HepG2 (cell line): ENCODE measurements around the gene CCDC157. TPM values are rescaled to one million over a fixed set of nuclear protein-coding genes. Genes with fewer than 3 reads are reported as not detected.

Source experiments
- ATAC-seq: fragments of 200-7000 bp; cut with Tn5 transposase; 3 replicates; pipeline ENCODE4 v1.9.1; 2020; ENCODE audit warnings: mild to moderate bottlenecking, moderate library complexity
- BruUV-seq: library from RNA; stranded (reverse); fragments of 400-500 nt; replicated peaks from 2 replicates; lab custom pipeline; 2021; lab: Mats Ljungman, UMichigan
- CTCF ChIA-PET: fragments of 300-600 bp; formaldehyde crosslinking; extraction: SDS; loops from one replicate; lab custom pipeline; 2021; ENCODE audit warnings: low total read pairs, inconsistent platforms, low intra/inter-chr PET ratio; lab: Yijun Ruan, JAX
- POLR2A ChIA-PET: fragments of 350-600 bp; sonication (Branson Sonifier 250); formaldehyde crosslinking; loops from one replicate; lab custom pipeline; 2020; ENCODE audit warnings: antibody characterized with exemption, inconsistent platforms; lab: Yijun Ruan, JAX
- DNase-seq: peaks from one replicate; pipeline ENCODE4 v3.0.0-alpha.2; 2015; ENCODE audit warnings: low spot score
- FAIRE-seq: peaks from 3 replicates; lab custom pipeline; 2011; peaks lifted over from hg19 to GRCh38; lab: Jason Lieb, UNC
- H2AFZ ChIP-seq: one replicate; pipeline ENCODE4 v1.6.1; 2011; ENCODE audit warnings: low read length, inconsistent platforms
- H3K27ac ChIP-seq: fragments of 300-600 bp; 3 replicates; pipeline ENCODE4 v1.8.0; 2011; ENCODE audit warnings: mixed run types, mild to moderate bottlenecking, mixed read lengths, low read length, inconsistent platforms; ENCODE audit not compliant: insufficient read depth; ENCODE audit errors: extremely low read length
- H3K27me3 ChIP-seq, 2 experiments: fragments of 200-600 bp in 1 of 2; 2 replicates in 1 of 2; 3 replicates in 1 of 2; pipeline versions ENCODE4 v1.6.0 to v1.8.0; 2011; ENCODE audit warnings: low read length in 2 of 2, mild to moderate bottlenecking in 2 of 2, moderate library complexity in 2 of 2, inconsistent platforms in 1 of 2; ENCODE audit not compliant: insufficient read depth in 2 of 2, control insufficient read depth in 1 of 2
- H3K36me3 ChIP-seq, 2 experiments: fragments of 200-600 bp in 1 of 2; replicated peaks in 1 of 2; 2 replicates in 1 of 2; 3 replicates in 1 of 2; pipeline versions ENCODE4 v1.5.1 to v1.8.0; 2011; ENCODE audit warnings: low read length in 2 of 2, inconsistent platforms in 1 of 2; ENCODE audit not compliant: insufficient read depth in 2 of 2, control insufficient read depth in 1 of 2
- H3K4me1 ChIP-seq: 2 replicates; pipeline ENCODE4 v1.5.1; 2012; ENCODE audit warnings: low read length, inconsistent platforms; ENCODE audit not compliant: insufficient read depth
- H3K4me2 ChIP-seq: 2 replicates; pipeline ENCODE4 v1.6.0; 2011; ENCODE audit warnings: low read depth, low read length, inconsistent platforms
- H3K4me3 ChIP-seq, 3 experiments: fragments of 200-600 bp in 1 of 3; sonication (generic), shearing (Covaris generic) in 1 of 3; replicated peaks in 1 of 3; 2 replicates each; pipeline ENCODE4 v1.5.1; 2011 to 2016; ENCODE audit warnings: low read length in 3 of 3, inconsistent platforms in 2 of 3, low read depth in 2 of 3, mild to moderate bottlenecking in 2 of 3, control low read depth in 1 of 3, mixed read lengths in 1 of 3; ENCODE audit not compliant: insufficient read depth in 1 of 3
- H3K79me2 ChIP-seq: one replicate; pipeline ENCODE4 v1.6.1; 2011; ENCODE audit warnings: low read length, inconsistent platforms; ENCODE audit not compliant: insufficient read depth
- H3K9ac ChIP-seq: 2 replicates; pipeline ENCODE4 v1.6.0; 2011; ENCODE audit warnings: mild to moderate bottlenecking, low read depth, low read length, inconsistent platforms; ENCODE audit not compliant: insufficient read depth
- H3K9me3 ChIP-seq: 2 replicates; pipeline ENCODE4 v1.5.1; 2012; ENCODE audit warnings: mild to moderate bottlenecking, low read length
- H4K20me1 ChIP-seq: 2 replicates; pipeline ENCODE4 v1.6.0; 2011; ENCODE audit warnings: inconsistent platforms, mild to moderate bottlenecking, low read length, moderate library complexity; ENCODE audit not compliant: insufficient read depth
- ARID2 ChIP-seq: sonication (generic); formaldehyde crosslinking; IDR thresholded peaks from 2 replicates; pipeline ENCODE4 v1.8.1; 2022; ENCODE audit warnings: mild to moderate bottlenecking, missing genetic modification reagents, borderline replicate concordance
- DR1 ChIP-seq: sonication (generic); formaldehyde crosslinking; IDR thresholded peaks from 2 replicates; pipeline ENCODE4 v1.8.0; 2021; ENCODE audit warnings: mild to moderate bottlenecking, missing genetic modification reagents, inconsistent platforms
- FOXO4 ChIP-seq: sonication (generic); formaldehyde crosslinking; conservative IDR thresholded peaks from 2 replicates; pipeline ENCODE4 v1.8.1; 2023; ENCODE audit warnings: missing genetic modification reagents
- FOXP1 ChIP-seq, 2 experiments: fragments of 450-650 bp in 1 of 2; IDR thresholded peaks; 2 replicates each; pipeline ENCODE4 v1.6.1; 2017 to 2018; ENCODE audit warnings: antibody characterized with exemption in 1 of 2
- HCFC1 ChIP-seq: fragments of 150-350 bp; IDR thresholded peaks from 2 replicates; pipeline ENCODE4 v1.6.1; 2014; ENCODE audit warnings: low read depth, low read length
- HNF1B ChIP-seq: sonication (generic); formaldehyde crosslinking; IDR thresholded peaks from 2 replicates; pipeline ENCODE4 v1.5.1; 2020; ENCODE audit warnings: mild to moderate bottlenecking, moderate library complexity, missing genetic modification reagents
- HOMEZ ChIP-seq: IDR thresholded peaks from 2 replicates; pipeline ENCODE4 v1.6.1; 2016; ENCODE audit warnings: low read depth
- MAF1 ChIP-seq: sonication (generic); formaldehyde crosslinking; IDR thresholded peaks from 2 replicates; pipeline ENCODE4 v1.5.0; 2020; ENCODE audit warnings: missing genetic modification reagents, borderline replicate concordance
- NR2C2 ChIP-seq: sonication (generic); formaldehyde crosslinking; IDR thresholded peaks from 2 replicates; pipeline ENCODE4 v1.4.0; 2020; ENCODE audit warnings: missing genetic modification reagents, mild to moderate bottlenecking, moderate library complexity, borderline replicate concordance
- PITX1 ChIP-seq: sonication (generic); formaldehyde crosslinking; IDR thresholded peaks from 2 replicates; pipeline ENCODE4 v1.5.1; 2020; ENCODE audit warnings: mild to moderate bottlenecking, missing genetic modification reagents
- ZMYM3 ChIP-seq: sonication (generic); formaldehyde crosslinking; IDR thresholded peaks from 2 replicates; pipeline ENCODE4 v1.5.1; 2020; ENCODE audit warnings: mild to moderate bottlenecking, missing genetic modification reagents
- ZNF12 ChIP-seq: sonication (generic); formaldehyde crosslinking; IDR thresholded peaks from 2 replicates; pipeline ENCODE4 v1.5.0; 2020; ENCODE audit warnings: missing genetic modification reagents
- ZNF160 ChIP-seq: sonication (generic); formaldehyde crosslinking; IDR thresholded peaks from 2 replicates; pipeline ENCODE4 v1.8.0; 2022; ENCODE audit warnings: mild to moderate bottlenecking, inconsistent platforms, missing genetic modification reagents
- ZNF205 ChIP-seq: IDR thresholded peaks from 2 replicates; pipeline ENCODE4 v1.6.1; 2018; ENCODE audit warnings: missing biosample characterization, missing genetic modification reagents
- ZNF501 ChIP-seq: sonication (generic); formaldehyde crosslinking; IDR thresholded peaks from 2 replicates; pipeline ENCODE4 v1.5.1; 2020; ENCODE audit warnings: mild to moderate bottlenecking, moderate library complexity, missing genetic modification reagents
- ZXDC ChIP-seq: sonication (generic); formaldehyde crosslinking; IDR thresholded peaks from 2 replicates; pipeline ENCODE4 v1.5.0; 2020; ENCODE audit warnings: mild to moderate bottlenecking, missing genetic modification reagents
- WGBS: methylation state at CpG from one replicate; pipeline ENCODE4 v1.1.6; 2017; ENCODE audit warnings: low lambda C conversion rate; 5-methylcytosine and 5-hydroxymethylcytosine counted together
- in situ Hi-C: cut with HindIII; loops from 2 replicates; pipeline ENCODE4 v1.10.0; 2017; ENCODE audit warnings: low pct_unique_long_range_greater_than_20kb; ENCODE audit not compliant: extremely low pct_ligation_motif_present
- intact Hi-C: fragments of 100-400 bp; cut with micrococcal nuclease; formaldehyde crosslinking; loops from one replicate; pipeline ENCODE4 v1.10.0; 2022; ENCODE audit not compliant: unreplicated experiment
- polyA plus RNA-seq, 8 experiments: library from polyadenylated mRNA; depleted of rRNA in 3 of 8; stranded (reverse) in 7 of 8; unstranded in 1 of 8; fragments of >200 nt; fragmentation: Illumina TruSeq in 4 of 8; extraction: Trizol in 4 of 8; gene quantifications; 2 replicates each; pipeline versions ENCODE4 v1.2.1 to v1.2.3, GENCODE V29; 2011 to 2016; ENCODE audit warnings: low read depth in 4 of 8, missing spikeins in 1 of 8, mixed read lengths in 1 of 8; ENCODE audit not compliant: insufficient read depth in 1 of 8
- total RNA-seq, 5 experiments: library from RNA; depleted of rRNA; stranded (reverse); fragments of >200 nt; fragmentation: Illumina TruSeq; extraction: Trizol; gene quantifications; 2 replicates each; pipeline ENCODE4 v1.2.3, GENCODE V29; 2016; ENCODE audit warnings: low read depth in 1 of 5

Gene CCDC157
- total and polyA plus RNA-seq, 2 of the 13 experiments (the other 11 are each of a cell fraction or from before 2014, with no cell fraction given): 1.4 to 1.6 TPM

GRCh38 chr22:30348809-30349208 is 8.0 kb upstream of the CCDC157 start:
- ChIA-PET CTCF (no interaction called here), POLR2A (no interaction called here)
- H2AFZ ChIP-seq: no peak overlapping the region
- peaks cover 45 to 87% of the 10 kb centered on the region in 2 experiments for H3K36me3 ChIP-seq
- H3K4me3 ChIP-seq: no peak overlapping the region
- in situ Hi-C loops (no loop called here), intact Hi-C loops (no loop called here)
- H3K9ac ChIP-seq: no peak overlapping the region
- no TSS peak for BruUV-seq
- H4K20me1 ChIP-seq: peaks cover 4% of the 10 kb centered on the region; the same call in 1 of the 2 replicates
- ATAC-seq: no peak
- 96% methylated on average over 4 of the region's 4 CpGs for WGBS
- H3K4me1 ChIP-seq: peaks cover 20% of the 10 kb centered on the region
- no peak for FAIRE-seq
- H3K27me3 ChIP-seq: no peaks in the 10 kb centered on the region
- no peak for DNase-seq
- no peak for TF ChIP-seq ZXDC (CRISPR knock-in tag)
- no peak for TF ChIP-seq MAF1 (CRISPR knock-in tag)
- TF ChIP-seq PITX1: no peak
- TF ChIP-seq FOXO4: no peak
- TF ChIP-seq FOXP1 (IDR thresholded peaks at IDR 0.05): no peak
- no peak for TF ChIP-seq FOXP1 (CRISPR knock-in tag; IDR thresholded peaks at IDR 0.05)
- no peak for TF ChIP-seq ZNF160
- no peak for TF ChIP-seq ZNF501 (CRISPR knock-in tag)
- TF ChIP-seq ARID2 (CRISPR knock-in tag): no peak
- TF ChIP-seq HNF1B (CRISPR knock-in tag): no peak
- no peak for TF ChIP-seq DR1
- no peak for TF ChIP-seq ZNF205
- no peak for TF ChIP-seq ZNF12 (CRISPR knock-in tag)
- no peak for TF ChIP-seq HCFC1
- TF ChIP-seq NR2C2 (CRISPR knock-in tag): no peak
- TF ChIP-seq ZMYM3: no peak
- no peak for TF ChIP-seq HOMEZ (CRISPR knock-in tag)
- no peaks in the 10 kb centered on the region for H3K9me3 ChIP-seq
- peaks cover 11% of the 10 kb centered on the region for H3K79me2 ChIP-seq
- H3K27ac ChIP-seq: no peak overlapping the region
- H3K4me2 ChIP-seq: no peak overlapping the region
